Vagina (tissue), 2 donors: Measurements from ENCODE around the gene VPS41.

Experiments
- POLR2AphosphoS5 ChIP-seq, 2 donors: sonication (generic); formaldehyde crosslinking; IDR thresholded peaks; one replicate each; pipeline ENCODE4 v1.9.0; 2017; ENCODE audit warnings: antibody characterized with exemption in 2 of 2, mild to moderate bottlenecking in 2 of 2, low read depth in 1 of 2; ENCODE audit not compliant: insufficient read depth in 1 of 2
- TF ChIP-seq, protein P1 (sequence below), 3 experiments: fragments of 450-650 bp in 2 of 3; fragments of 200-600 bp in 1 of 3; sonication (generic) in 1 of 3; IDR thresholded peaks; one replicate each; pipeline ENCODE4 v1.5.1; 2017 to 2019; ENCODE audit warnings: antibody characterized with exemption in 3 of 3, mild to moderate bottlenecking in 2 of 3, moderate library complexity in 2 of 3

DNA sequence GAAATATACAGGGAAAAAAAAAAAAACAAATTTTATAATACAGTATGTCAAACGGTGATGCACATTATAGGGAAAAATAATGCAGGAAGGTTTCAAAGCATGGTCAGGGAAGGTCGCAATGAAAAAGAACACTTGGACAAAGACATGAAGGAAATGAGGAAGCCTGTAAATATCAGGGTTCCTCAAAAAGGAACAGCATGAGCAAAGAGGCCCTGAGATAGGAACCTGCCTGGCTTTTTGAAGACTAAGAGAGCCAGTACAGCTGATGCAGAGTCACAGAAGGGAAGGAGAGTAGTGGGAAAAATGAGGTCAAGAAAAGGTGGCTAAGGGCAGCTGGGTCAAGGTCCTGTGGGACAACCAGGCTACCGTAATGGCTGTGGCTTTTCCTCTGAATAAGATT, 1.9 kb downstream of the VPS41 start:
- no peak for TF ChIP-seq POLR2AphosphoS5 (IDR thresholded peaks at IDR 0.05; ENCODE audit: insufficient read depth in 1 of 2, low read depth in 1 of 2)
- TF ChIP-seq, protein P1, sequence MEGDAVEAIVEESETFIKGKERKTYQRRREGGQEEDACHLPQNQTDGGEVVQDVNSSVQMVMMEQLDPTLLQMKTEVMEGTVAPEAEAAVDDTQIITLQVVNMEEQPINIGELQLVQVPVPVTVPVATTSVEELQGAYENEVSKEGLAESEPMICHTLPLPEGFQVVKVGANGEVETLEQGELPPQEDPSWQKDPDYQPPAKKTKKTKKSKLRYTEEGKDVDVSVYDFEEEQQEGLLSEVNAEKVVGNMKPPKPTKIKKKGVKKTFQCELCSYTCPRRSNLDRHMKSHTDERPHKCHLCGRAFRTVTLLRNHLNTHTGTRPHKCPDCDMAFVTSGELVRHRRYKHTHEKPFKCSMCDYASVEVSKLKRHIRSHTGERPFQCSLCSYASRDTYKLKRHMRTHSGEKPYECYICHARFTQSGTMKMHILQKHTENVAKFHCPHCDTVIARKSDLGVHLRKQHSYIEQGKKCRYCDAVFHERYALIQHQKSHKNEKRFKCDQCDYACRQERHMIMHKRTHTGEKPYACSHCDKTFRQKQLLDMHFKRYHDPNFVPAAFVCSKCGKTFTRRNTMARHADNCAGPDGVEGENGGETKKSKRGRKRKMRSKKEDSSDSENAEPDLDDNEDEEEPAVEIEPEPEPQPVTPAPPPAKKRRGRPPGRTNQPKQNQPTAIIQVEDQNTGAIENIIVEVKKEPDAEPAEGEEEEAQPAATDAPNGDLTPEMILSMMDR (IDR thresholded peaks at IDR 0.05) = no peak
